Ishikawa (cell line): ENCODE measurements around the gene MYPN.

ENCODE experiments used
- CEBPB ChIP-seq: IDR thresholded peaks from 2 replicates; pipeline ENCODE4 v1.6.1; 2012
- CREB1 ChIP-seq: IDR thresholded peaks from 2 replicates; pipeline ENCODE4 v1.6.1; 2012; ENCODE audit warnings: low read depth
- EGR1 ChIP-seq: IDR thresholded peaks from 2 replicates; pipeline ENCODE4 v1.6.1; 2012
- EP300 ChIP-seq: IDR thresholded peaks from 2 replicates; pipeline ENCODE4 v1.6.1; 2012; ENCODE audit warnings: borderline replicate concordance
- FOXM1 ChIP-seq: IDR thresholded peaks from 2 replicates; pipeline ENCODE4 v1.6.1; 2012; ENCODE audit warnings: low read depth, borderline replicate concordance
- NFIC ChIP-seq: IDR thresholded peaks from 2 replicates; pipeline ENCODE4 v1.6.1; 2012
- RAD21 ChIP-seq: IDR thresholded peaks from 2 replicates; pipeline ENCODE4 v1.6.1; 2012; ENCODE audit warnings: low read depth
- TAF1 ChIP-seq: IDR thresholded peaks from 2 replicates; pipeline ENCODE4 v1.6.1; 2012; ENCODE audit warnings: low read depth, mild to moderate bottlenecking
- TCF12 ChIP-seq: IDR thresholded peaks from 2 replicates; pipeline ENCODE4 v1.6.1; 2012; ENCODE audit warnings: low read depth
- TEAD4 ChIP-seq: IDR thresholded peaks from 2 replicates; pipeline ENCODE4 v1.6.1; 2012
- YY1 ChIP-seq: IDR thresholded peaks from 2 replicates; pipeline ENCODE4 v1.6.1; 2012; ENCODE audit warnings: low read depth
- ZBTB7A ChIP-seq: IDR thresholded peaks from 2 replicates; pipeline ENCODE4 v1.6.1; 2012; ENCODE audit warnings: low read depth
- TF ChIP-seq, protein P1 (sequence below): IDR thresholded peaks from 2 replicates; pipeline ENCODE4 v1.6.1; 2012; ENCODE audit warnings: low read depth, mild to moderate bottlenecking
- TF ChIP-seq, protein P2 (sequence below): IDR thresholded peaks from 2 replicates; pipeline ENCODE4 v1.6.1; 2012
- TF ChIP-seq, protein P3 (sequence below): IDR thresholded peaks from 2 replicates; pipeline ENCODE4 v1.6.1; 2012

Gene MYPN

GRCh38 chr10:68108051-68108450, 1.2 kb upstream of the MYPN start:
- TF ChIP-seq FOXM1 (no peak), CREB1 (no peak), YY1 (no peak), RAD21 (no peak), ZBTB7A (no peak), EP300 (no peak), EGR1 (no peak), CEBPB (no peak), TCF12 (no peak), NFIC (no peak), TAF1 (no peak), TEAD4 (no peak)
- TF ChIP-seq, protein P1, sequence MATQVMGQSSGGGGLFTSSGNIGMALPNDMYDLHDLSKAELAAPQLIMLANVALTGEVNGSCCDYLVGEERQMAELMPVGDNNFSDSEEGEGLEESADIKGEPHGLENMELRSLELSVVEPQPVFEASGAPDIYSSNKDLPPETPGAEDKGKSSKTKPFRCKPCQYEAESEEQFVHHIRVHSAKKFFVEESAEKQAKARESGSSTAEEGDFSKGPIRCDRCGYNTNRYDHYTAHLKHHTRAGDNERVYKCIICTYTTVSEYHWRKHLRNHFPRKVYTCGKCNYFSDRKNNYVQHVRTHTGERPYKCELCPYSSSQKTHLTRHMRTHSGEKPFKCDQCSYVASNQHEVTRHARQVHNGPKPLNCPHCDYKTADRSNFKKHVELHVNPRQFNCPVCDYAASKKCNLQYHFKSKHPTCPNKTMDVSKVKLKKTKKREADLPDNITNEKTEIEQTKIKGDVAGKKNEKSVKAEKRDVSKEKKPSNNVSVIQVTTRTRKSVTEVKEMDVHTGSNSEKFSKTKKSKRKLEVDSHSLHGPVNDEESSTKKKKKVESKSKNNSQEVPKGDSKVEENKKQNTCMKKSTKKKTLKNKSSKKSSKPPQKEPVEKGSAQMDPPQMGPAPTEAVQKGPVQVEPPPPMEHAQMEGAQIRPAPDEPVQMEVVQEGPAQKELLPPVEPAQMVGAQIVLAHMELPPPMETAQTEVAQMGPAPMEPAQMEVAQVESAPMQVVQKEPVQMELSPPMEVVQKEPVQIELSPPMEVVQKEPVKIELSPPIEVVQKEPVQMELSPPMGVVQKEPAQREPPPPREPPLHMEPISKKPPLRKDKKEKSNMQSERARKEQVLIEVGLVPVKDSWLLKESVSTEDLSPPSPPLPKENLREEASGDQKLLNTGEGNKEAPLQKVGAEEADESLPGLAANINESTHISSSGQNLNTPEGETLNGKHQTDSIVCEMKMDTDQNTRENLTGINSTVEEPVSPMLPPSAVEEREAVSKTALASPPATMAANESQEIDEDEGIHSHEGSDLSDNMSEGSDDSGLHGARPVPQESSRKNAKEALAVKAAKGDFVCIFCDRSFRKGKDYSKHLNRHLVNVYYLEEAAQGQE, result no peak
- TF ChIP-seq, protein P2, sequence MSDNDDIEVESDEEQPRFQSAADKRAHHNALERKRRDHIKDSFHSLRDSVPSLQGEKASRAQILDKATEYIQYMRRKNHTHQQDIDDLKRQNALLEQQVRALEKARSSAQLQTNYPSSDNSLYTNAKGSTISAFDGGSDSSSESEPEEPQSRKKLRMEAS, result no peak
- TF ChIP-seq, protein P3, sequence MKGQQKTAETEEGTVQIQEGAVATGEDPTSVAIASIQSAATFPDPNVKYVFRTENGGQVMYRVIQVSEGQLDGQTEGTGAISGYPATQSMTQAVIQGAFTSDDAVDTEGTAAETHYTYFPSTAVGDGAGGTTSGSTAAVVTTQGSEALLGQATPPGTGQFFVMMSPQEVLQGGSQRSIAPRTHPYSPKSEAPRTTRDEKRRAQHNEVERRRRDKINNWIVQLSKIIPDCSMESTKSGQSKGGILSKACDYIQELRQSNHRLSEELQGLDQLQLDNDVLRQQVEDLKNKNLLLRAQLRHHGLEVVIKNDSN, result no peak

DNA sequence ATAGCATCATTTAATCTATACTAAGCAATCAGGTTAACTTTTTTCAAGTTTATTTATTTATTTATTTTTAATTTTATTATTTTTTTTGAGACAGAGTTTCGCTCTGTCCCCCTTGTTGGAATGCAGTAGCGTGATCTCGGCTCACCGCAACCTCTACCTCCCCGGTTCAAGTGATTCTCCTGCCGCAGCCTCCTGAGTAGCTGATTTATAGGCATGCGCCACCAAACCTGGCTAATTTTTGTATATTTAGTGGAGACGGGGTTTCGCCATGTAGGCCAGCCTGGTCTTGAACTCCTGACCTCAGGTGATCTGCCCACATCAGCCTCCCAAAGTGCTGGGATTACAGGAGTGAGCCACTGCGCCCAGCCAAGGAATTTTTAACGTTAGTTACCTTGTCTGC, 635 bp upstream of the MYPN start:
- TF ChIP-seq TEAD4, result no peak
- TF ChIP-seq TAF1, result no peak
- TF ChIP-seq EGR1, result no peak
- TF ChIP-seq YY1, result no peak
- no peak for TF ChIP-seq ZBTB7A
- TF ChIP-seq TCF12, result no peak

GRCh38 chr10:68110027-68110426, 739 bp downstream of the MYPN start:
- TF ChIP-seq RAD21 (no peak), YY1 (no peak), FOXM1 (no peak), EP300 (no peak), TCF12 (no peak), CEBPB (no peak), ZBTB7A (no peak), TEAD4 (no peak), CREB1 (no peak), TAF1 (no peak), NFIC (no peak), EGR1 (no peak)
- TF ChIP-seq, protein P1, result no peak
- TF ChIP-seq, protein P2, result no peak
- TF ChIP-seq, protein P3, result no peak

- TF ChIP-seq RAD21, result no peak
- TF ChIP-seq TAF1, result no peak
- TF ChIP-seq YY1, result no peak
- TF ChIP-seq, protein P2, result no peak
- TF ChIP-seq EGR1, result no peak
- TF ChIP-seq CREB1, result no peak
- no peak for TF ChIP-seq TEAD4
- TF ChIP-seq, protein P3, result no peak
- TF ChIP-seq NFIC, result no peak
- TF ChIP-seq EP300, result no peak
- no peak for TF ChIP-seq TCF12
- no peak for TF ChIP-seq FOXM1
- TF ChIP-seq CEBPB, result no peak
- TF ChIP-seq, protein P1, result no peak
- TF ChIP-seq ZBTB7A, result no peak
Measured at GRCh38 chr10:68111584-68111983, 2.3 kb downstream of the MYPN start.
